ENCODE data around the gene TRPM1.

TRPM1 gene

GRCh38 chr15:30953183-30953582 lies 148.3 kb downstream of the TRPM1 start:
- in situ Hi-C loops (cut with HindIII; ENCODE audit: low sequenced_read_pairs), result no loop called here
- H3K4me3 ChIP-seq (ENCODE audit: low read depth, low read length), result no peak overlapping the region
- no peak for TF ChIP-seq CTCF (IDR thresholded peaks at IDR 0.05; ENCODE audit: low read depth, low read length, missing control alignments)
- DNase-seq (ENCODE audit: low read depth), result no peak

Data from astrocyte of the cerebellum (primary cell).